ENCODE results near the gene DUSP28. TPM values are rescaled to one million over a fixed set of nuclear protein-coding genes. Genes with fewer than 3 reads are reported as not detected.
"Not testable (repeated sequence)": the region's sequence is repeated elsewhere in the genome, so short reads cannot be mapped to it uniquely, and the experiment has no call there.

DUSP28 gene
- total and polyA plus RNA-seq, 5 experiments from 2014 or later, result 18.8 to 24.0 (median 23.2) TPM

DNA sequence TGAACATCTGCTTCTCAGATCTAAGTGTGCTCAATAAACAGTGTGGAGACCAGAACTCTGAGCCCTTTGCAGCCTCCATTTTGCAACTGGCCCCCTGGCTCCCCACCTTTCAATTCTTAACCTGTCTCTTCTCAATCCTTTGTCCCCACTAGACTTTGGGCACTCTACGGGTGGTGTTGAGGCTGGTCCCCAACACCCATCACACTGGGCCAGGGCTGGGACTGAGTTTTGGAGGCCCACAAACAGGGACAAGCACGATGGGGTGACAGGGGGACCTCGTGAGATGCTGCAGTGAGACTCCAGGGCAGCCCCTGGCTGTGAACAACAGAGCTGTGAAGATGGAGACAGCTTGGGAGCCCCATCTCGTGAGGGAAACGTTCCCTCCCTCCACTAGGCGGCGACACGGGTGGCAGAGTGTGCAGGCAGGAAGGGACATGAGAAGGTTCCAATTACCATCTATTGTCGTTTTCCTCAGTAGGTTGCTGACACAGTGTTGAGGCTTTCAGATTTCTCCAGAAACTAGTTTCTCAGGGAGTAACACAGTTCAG lies 3.5 kb upstream of the DUSP28 start:
- H3K4me1 Mint-ChIP-seq, result peaks cover 30 to 61% (median 52%) of the 10 kb centered on the region in 4 donors
- no peaks in the 10 kb centered on the region for H3K27me3 Mint-ChIP-seq
- H3K36me3 Mint-ChIP-seq, result peaks cover 4 to 25% (median 7%) of the 10 kb centered on the region in 3 donors
- peak overlapping the region in 2 of 10 donors; percentile 53 to 62 for H3K27ac Mint-ChIP-seq
- POLR2A ChIA-PET, result interaction anchor here (6.7 to 19.2 kb wide), 2 partner anchors 13 to 28 kb away, joined by 99 to 461 read pairs; partner anchors contain the start of genes CAPN10 and RNPEPL1
- DNase-seq (peak in 8 of 10 donors; percentile 37 to 78 (median 51)), ATAC-seq (no peak)
- H3K9me3 Mint-ChIP-seq, result no peaks in the 10 kb centered on the region
- peak overlapping the region; percentile 25 to 66 (median 56) for H3K4me3 Mint-ChIP-seq

DNA sequence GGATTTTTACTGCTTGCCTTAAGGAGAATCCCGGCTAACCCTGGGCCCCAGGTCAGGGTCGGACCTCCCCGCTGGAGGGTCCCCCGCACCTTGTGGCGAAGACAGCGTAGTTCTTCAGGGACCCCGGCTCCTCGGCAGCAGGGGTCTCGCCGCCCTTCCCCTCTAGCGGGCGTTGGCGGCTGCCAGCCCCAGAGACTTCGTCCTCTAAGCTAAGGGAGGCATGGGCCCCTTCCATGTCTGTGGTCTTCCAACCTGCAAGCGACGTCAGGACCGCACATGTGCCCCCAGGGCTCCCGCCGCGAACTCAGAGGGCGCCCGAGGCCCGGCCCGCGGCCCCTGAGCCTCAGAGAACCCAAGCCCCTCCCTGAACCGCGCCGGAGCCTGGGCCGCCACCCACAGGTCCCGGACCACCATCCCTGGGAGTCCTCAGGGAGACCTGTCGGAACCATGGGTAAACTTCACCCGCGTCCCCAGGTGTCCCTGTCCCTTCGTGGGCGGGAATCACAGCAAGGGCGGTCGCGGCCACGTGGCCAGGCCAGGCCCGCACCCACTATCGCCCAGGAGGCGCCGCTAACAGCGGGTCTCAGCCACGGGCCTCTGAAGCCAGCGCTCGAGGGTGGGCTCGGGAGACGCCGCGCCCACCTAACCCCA lies 2.9 kb upstream of the DUSP28 start:
- peak in 1 of 10 donors; percentile 62 for DNase-seq

DNA sequence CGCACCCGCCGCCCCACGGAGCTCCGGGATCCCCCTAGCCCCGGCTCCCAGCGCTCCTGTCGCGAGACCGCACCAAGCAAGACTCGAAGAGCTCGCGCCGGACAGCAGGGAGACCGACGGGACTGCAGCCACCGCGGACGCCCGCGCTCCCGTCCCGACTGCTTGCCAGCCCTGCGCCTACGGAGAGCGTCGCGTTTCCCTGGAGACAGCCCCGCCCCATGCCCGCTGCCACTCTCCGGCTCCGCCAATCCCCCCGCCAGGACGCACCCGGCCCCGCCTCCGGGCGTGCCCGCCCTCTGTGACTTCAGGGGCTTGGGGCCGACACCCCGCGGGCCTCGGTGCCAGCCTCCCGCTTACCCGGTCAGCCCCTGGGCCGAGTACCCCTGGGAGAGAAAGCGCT lies 2.3 kb upstream of the DUSP28 start, which contains the start of gene ANKMY1:
Gene ANKMY1, minus strand, starts transcription at position 181 of the 400 bp plus-strand sequence. CDS start 653 bp downstream, outside the sequence.
- POLR2A ChIA-PET, result interaction anchor here (0.9 to 19.2 kb wide), 3 partner anchors 12 to 44 kb away, joined by 3 to 461 read pairs (median 99); partner anchors contain the start of genes CAPN10 and RNPEPL1
- ATAC-seq, result peak; percentile 12 to 24
- DNase-seq, result peak; percentile 40 to 80 (median 61)
- Mint-ChIP-seq H3K36me3 (peaks cover 0 to 17% (median 0%) of the 10 kb centered on the region in 3 donors), H3K27ac (peak within 1 kb of the TSS in 8 of 10 donors; percentile 40 to 93 (median 53)), H3K4me1 (peaks cover 30 to 68% (median 55%) of the 10 kb centered on the region in 4 donors), H3K27me3 (no peaks in the 10 kb centered on the region), H3K4me3 (peak within 1 kb of the TSS; percentile 76 to 89 (median 85)), H3K9me3 (no peaks in the 10 kb centered on the region)

More for the DNA sequence above, 2.9 kb upstream of the DUSP28 start:
- H3K4me3 Mint-ChIP-seq, result peak overlapping the region; percentile 25 to 88 (median 59)
- H3K4me1 Mint-ChIP-seq, result peaks cover 30 to 63% (median 52%) of the 10 kb centered on the region in 4 donors
- no peaks in the 10 kb centered on the region for H3K9me3 Mint-ChIP-seq
- no peak overlapping the region for H3K27ac Mint-ChIP-seq
- POLR2A ChIA-PET, result interaction anchor here (6.7 to 19.2 kb wide), 2 partner anchors 12 to 27 kb away, joined by 99 to 461 read pairs; partner anchors contain the start of genes CAPN10 and RNPEPL1
- no peak for ATAC-seq
- no peaks in the 10 kb centered on the region for H3K27me3 Mint-ChIP-seq
- peaks cover 0 to 19% (median under 1%) of the 10 kb centered on the region in 3 donors for H3K36me3 Mint-ChIP-seq

DNA sequence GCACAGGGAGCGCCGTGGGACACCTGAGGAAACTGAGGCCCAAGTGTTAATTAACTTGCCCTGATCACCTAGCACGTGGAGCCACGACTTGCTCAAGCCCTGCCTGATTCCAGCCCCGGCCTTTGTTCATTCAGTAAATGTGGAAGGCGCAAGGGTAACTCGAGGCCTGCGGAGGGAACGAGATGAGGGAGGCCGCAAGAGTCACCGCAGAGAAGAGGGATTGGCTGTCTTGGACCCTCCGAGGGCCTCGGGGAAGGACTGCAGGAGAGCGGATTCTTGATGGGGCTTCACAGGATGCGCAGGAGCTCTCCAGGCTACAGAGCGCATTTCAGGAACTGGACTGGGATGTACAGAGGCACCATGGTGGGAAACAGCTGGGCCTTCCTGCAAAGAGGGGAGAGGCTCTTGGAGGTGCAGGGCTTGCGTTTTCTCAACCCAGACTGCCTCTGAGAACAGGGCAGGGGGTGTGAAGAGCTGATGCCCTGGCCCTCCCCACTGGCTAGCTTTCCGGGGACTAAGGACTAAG lies 1.9 kb upstream of the DUSP28 start:
- ATAC-seq (no peak), DNase-seq (peak in 1 of 10 donors; percentile 47)
- no peaks in the 10 kb centered on the region for H3K27me3 Mint-ChIP-seq
- POLR2A ChIA-PET, result interaction anchor here (0.6 to 19.2 kb wide), 4 partner anchors 11 to 732 kb away, joined by 3 to 461 read pairs (median 51); partner anchors contain the start of genes CAPN10 and RNPEPL1
- peaks cover 30 to 73% (median 57%) of the 10 kb centered on the region in 4 donors for H3K4me1 Mint-ChIP-seq
- H3K27ac Mint-ChIP-seq, result peak overlapping the region in 6 of 10 donors; percentile 48 to 93 (median 59)
- H3K36me3 Mint-ChIP-seq, result peaks cover 0 to 16% (median 0%) of the 10 kb centered on the region in 3 donors
- no peaks in the 10 kb centered on the region for H3K9me3 Mint-ChIP-seq
- peak overlapping the region; percentile 76 to 89 (median 85) for H3K4me3 Mint-ChIP-seq

DNA sequence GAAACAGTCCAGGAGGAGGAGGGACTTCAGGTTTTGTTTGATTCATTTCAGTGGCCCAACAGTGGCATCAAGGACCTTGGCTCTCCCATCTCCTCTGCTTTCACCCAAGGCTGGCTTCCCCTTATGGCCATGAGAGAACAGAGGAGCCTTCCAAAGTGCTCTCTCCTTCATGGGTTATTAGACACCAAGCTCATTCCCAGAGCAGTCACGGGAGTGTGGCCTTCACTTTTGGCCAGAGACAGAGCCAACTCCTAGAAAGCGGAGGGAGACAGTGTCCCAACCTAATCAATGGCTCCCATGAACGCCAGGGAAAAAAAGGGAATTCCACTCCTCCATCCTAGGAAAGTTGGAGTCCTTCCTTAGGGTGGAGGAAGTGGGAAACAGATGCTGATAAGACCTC lies 871 bp upstream of the DUSP28 start:
- Mint-ChIP-seq H3K27ac (peak overlapping the region in 9 of 10 donors; percentile 40 to 93 (median 89)), H3K4me3 (peak overlapping the region; percentile 81 to 94 (median 86)), H3K36me3 (peaks cover 0 to 13% (median 2%) of the 10 kb centered on the region in 3 donors), H3K9me3 (no peaks in the 10 kb centered on the region), H3K27me3 (no peaks in the 10 kb centered on the region), H3K4me1 (peaks cover 32 to 80% (median 66%) of the 10 kb centered on the region in 4 donors)
- POLR2A ChIA-PET, result interaction anchor here (6.7 to 19.2 kb wide), 2 partner anchors 10 to 25 kb away, joined by 99 to 461 read pairs; partner anchors contain the start of genes CAPN10 and RNPEPL1
- ATAC-seq, result no peak
- no peak for DNase-seq

DNA sequence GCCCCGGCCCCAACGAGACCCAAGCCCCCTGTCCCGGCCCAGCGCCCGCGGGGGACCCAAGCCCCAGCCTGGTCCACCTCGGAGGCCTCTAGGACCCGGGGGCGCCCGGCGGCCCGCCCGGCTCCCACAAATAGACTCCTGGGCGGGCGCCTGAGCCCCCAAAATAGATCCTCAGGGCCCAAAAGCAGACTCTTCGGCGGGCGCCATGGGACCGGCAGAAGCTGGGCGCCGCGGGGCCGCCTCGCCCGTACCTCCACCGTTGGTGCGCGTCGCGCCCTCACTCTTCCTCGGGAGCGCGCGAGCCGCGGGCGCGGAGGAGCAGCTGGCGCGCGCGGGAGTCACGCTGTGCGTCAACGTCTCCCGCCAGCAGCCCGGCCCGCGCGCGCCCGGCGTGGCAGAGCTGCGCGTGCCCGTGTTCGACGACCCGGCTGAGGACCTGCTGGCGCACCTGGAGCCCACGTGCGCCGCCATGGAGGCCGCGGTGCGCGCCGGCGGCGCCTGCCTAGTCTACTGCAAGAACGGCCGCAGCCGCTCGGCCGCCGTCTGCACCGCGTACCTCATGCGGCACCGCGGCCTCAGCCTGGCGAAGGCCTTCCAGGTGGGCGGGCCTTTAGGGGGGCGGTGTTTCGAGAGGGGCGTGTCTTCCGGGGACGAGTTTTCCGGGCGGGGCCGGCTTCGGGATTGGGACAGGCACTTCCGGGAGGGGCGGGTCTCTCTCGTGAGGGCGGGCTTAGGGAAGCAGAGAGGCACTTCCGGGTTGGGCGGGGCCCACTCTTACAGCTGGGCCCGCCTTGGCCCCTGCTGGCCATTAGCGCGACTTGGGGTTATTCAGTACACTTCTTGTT lies 545 bp downstream of the DUSP28 start:
- Mint-ChIP-seq H3K4me1 (peaks cover 42 to 81% (median 73%) of the 10 kb centered on the region in 4 donors), H3K27ac (peak overlapping the region; percentile 81 to 97 (median 94)), H3K36me3 (peaks cover 0 to 10% (median 2%) of the 10 kb centered on the region in 3 donors), H3K4me3 (peak overlapping the region; percentile 80 to 94 (median 85)), H3K27me3 (no peaks in the 10 kb centered on the region), H3K9me3 (no peaks in the 10 kb centered on the region)
- POLR2A ChIA-PET, result interaction anchor here (0.5 to 19.2 kb wide), 17 partner anchors 9 to 1142 kb away, joined by 3 to 461 read pairs (median 5); partner anchors contain the start of genes CAPN10, HDLBP, ING5 and RNPEPL1
- ATAC-seq, result peak; percentile 50 to 58
- DNase-seq, result peak; percentile 98 to 100 (median 99)

DNA sequence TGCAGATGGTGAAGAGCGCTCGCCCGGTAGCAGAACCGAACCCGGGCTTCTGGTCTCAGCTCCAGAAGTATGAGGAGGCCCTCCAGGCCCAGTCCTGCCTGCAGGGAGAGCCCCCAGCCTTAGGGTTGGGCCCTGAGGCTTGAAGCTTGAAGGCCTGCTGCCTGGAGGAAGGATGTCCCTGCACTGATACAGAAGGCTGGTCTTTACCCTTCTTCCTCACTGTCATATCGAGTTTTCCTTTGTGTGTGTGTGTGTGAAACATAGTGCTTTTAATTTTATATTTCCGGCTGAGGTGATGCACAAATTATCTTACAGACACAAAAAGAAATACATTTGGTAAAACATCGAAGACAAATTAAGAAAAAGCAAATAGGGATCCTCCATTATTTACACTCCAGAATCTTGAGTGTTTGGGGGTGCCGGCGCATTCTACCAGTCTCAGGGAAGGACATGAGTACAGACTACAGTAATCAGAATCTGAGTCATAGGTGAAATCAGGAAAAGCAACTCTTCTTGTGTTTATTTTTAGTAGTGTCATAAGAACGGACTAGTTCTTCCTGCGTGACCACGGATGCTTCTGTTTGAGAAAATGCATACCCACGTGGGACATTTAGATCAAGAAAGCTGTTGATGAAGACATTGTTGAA lies 1.3 kb downstream of the DUSP28 start:
- DNase-seq, result peak in 2 of 10 donors; percentile 15 to 44
- Mint-ChIP-seq H3K4me1 (peaks cover 44 to 77% (median 73%) of the 10 kb centered on the region in 4 donors), H3K27ac (peak overlapping the region; percentile 81 to 97 (median 92)), H3K4me3 (peak overlapping the region; percentile 80 to 94 (median 83)), H3K9me3 (no peaks in the 10 kb centered on the region), H3K36me3 (peaks cover 0 to 7% (median 2%) of the 10 kb centered on the region in 3 donors), H3K27me3 (no peaks in the 10 kb centered on the region)
- POLR2A ChIA-PET, result interaction anchor here (0.5 to 19.2 kb wide), 14 partner anchors 8 to 1141 kb away, joined by 3 to 461 read pairs (median 5); partner anchors contain the start of genes CAPN10, HDLBP, ING5 and RNPEPL1
- peak in 1 of 2 donors; percentile 2 for ATAC-seq

DNA sequence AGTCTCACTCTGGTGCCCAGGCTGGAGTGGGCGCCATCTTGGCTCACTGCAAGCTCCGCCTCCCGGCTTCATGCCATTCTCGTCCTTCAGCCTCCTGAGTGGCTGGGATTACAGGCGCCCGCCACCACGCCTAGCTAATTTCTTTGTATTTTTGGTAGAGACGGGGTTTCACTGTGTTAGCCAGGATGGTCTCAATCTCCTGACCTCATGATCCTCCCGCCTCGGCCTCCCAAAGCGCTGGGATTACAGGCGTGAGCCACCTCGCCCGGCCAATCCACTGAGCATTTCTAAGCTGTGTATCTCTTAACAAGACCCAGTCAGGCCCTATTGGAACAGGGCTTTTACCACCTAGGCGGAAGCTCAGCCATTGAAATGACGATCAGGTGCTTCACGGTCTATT lies 3.1 kb downstream of the DUSP28 start:
- Mint-ChIP-seq H3K27ac (peak overlapping the region in 5 of 10 donors; percentile 46 to 97 (median 57)), H3K4me3 (peak overlapping the region in 8 of 10 donors; percentile 8 to 91 (median 38)), H3K4me1 (peaks cover 46 to 79% (median 76%) of the 10 kb centered on the region in 4 donors)
- ATAC-seq, H3K27me3 Mint-ChIP-seq, H3K36me3 Mint-ChIP-seq, H3K9me3 Mint-ChIP-seq: not testable (repeated sequence)
- POLR2A ChIA-PET, result interaction anchor here (4.9 to 19.2 kb wide), 2 partner anchors 21 to 59 kb away, joined by 62 to 461 read pairs; partner anchors contain the start of genes CAPN10 and GPR35
- DNase-seq, result peak in 2 of 10 donors; percentile 7 to 41

DNA sequence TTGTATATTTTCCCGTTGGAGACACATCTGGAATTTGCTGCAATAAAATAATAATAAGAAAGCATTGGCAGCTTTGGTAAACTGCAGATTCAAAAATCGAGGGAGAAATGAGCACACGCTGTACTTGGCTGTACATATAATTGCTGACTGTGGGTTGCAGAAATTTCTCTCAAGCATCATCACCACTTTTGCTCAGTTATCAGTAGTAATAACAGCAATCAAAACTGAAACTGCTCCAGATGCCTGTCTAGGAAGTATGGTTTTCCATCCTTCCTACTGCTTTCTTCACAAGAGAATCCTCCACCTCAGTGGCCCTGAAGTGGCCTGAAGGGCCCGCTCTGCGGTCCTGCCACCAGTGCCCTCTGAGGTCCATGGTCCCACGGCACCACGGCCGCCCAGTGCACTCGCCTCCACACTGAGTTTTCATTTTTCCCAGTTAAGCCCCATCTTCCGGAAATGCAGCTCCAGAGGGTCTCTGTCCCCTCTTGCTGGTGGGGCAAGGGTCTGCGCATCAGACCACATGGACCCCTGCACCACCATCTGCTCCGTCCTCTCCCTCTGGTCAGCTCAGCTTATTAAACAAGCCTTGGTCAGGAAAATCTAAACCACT lies 3.9 kb downstream of the DUSP28 start:
- peak in 1 of 10 donors; percentile 14 for DNase-seq
- no peak for ATAC-seq
- POLR2A ChIA-PET, result interaction anchor here (0.9 to 19.2 kb wide), 3 partner anchors 9 to 59 kb away, joined by 4 to 461 read pairs (median 62); partner anchors contain the start of genes CAPN10 and GPR35
- Mint-ChIP-seq H3K4me3 (peak overlapping the region in 9 of 10 donors; percentile 16 to 95 (median 92)), H3K27me3 (no peaks in the 10 kb centered on the region), H3K4me1 (peaks cover 38 to 71% (median 68%) of the 10 kb centered on the region in 4 donors), H3K27ac (peak overlapping the region; percentile 46 to 99 (median 95)), H3K36me3 (peaks cover 0 to 7% (median 2%) of the 10 kb centered on the region in 3 donors), H3K9me3 (no peaks in the 10 kb centered on the region)

DNA sequence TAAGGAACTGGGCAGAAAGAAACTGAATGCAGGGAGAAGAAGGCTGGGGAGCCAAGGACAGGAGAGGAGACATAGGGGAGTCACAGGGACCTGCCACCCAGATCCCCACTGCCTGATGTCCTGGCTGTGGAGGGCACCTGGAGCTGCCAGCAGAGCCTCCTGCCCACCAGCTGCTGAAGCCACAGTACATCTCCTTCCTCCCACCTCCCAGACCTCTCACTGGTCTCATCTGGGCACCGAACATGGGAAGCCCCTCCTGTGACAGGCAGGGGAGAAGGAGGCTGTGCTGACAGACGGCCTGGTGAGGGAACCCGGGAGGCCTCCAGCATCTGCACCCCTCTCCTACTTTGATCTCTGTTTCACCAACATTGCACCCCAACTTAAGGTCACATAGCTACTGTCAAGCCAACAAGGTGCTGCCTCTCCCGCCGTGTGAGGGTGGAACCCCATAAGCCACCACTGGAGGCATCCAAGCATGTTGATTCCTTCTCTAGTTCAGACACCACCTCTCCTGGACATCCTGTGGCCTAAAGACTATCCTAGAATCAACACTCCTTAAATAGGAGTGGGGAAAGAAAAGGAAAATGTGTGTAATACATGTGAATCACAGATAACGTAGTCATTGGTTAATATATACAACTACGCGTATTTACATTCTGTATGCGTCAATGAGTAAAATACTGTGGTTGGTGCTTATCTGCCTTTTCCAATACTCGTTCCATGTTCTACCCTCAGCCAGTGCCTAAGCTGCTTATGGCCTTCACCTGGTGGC lies 4.6 kb downstream of the DUSP28 start:
- peak overlapping the region; percentile 83 to 95 (median 92) for H3K4me3 Mint-ChIP-seq
- H3K36me3 Mint-ChIP-seq, result peaks cover 0 to 7% (median 2%) of the 10 kb centered on the region in 3 donors
- POLR2A ChIA-PET, result interaction anchor here (0.9 to 19.2 kb wide), 6 partner anchors 6 to 537 kb away, joined by 3 to 461 read pairs (median 38); partner anchors contain the start of genes ANKMY1, CAPN10, DUSP28 and GPR35
- peak overlapping the region; percentile 84 to 99 (median 97) for H3K27ac Mint-ChIP-seq
- peaks cover 40 to 70% (median 68%) of the 10 kb centered on the region in 4 donors for H3K4me1 Mint-ChIP-seq
- no peaks in the 10 kb centered on the region for H3K9me3 Mint-ChIP-seq
- no peaks in the 10 kb centered on the region for H3K27me3 Mint-ChIP-seq
- DNase-seq (peak in 2 of 10 donors; percentile 17 to 59), ATAC-seq (no peak)

Data from naive thymus-derived CD8-positive, alpha-beta T cell (primary cell).